HCT116 (cell line): ENCODE data around the gene SERPINA3.

Experiments used
- CTCF ChIP-seq, 3 experiments: fragments of 200-600 bp in 1 of 3; sonication (generic) in 1 of 3; IDR thresholded peaks in 2 of 3; conservative IDR thresholded peaks in 1 of 3; 2 replicates each; pipeline ENCODE4 v1.5.1; 2012 to 2017; ENCODE audit warnings: low read depth in 2 of 3, low read length in 2 of 3, antibody characterized with exemption in 1 of 3, borderline replicate concordance in 1 of 3, control low read depth in 1 of 3, mild to moderate bottlenecking in 1 of 3, mixed read lengths in 1 of 3, mixed run types in 1 of 3, moderate library complexity in 1 of 3; ENCODE audit not compliant: insufficient read depth in 1 of 3
- EGR1 ChIP-seq: IDR thresholded peaks from 2 replicates; pipeline ENCODE4 v1.6.1; 2012; ENCODE audit warnings: low read depth
- ELF1 ChIP-seq: IDR thresholded peaks from 2 replicates; pipeline ENCODE4 v1.6.1; 2012; ENCODE audit warnings: low read depth, borderline replicate concordance
- EZH2 ChIP-seq: fragments of 200-600 bp; sonication (generic); IDR thresholded peaks from 2 replicates; pipeline ENCODE4 v1.6.1; 2017; ENCODE audit warnings: antibody characterized with exemption, mixed run types
- JUND ChIP-seq: IDR thresholded peaks from 2 replicates; pipeline ENCODE4 v1.6.1; 2012
- POLR2A ChIP-seq: IDR thresholded peaks from 2 replicates; pipeline ENCODE4 v1.7.0; 2011; ENCODE audit warnings: borderline replicate concordance; ENCODE audit not compliant: insufficient read depth, insufficient read length; ENCODE audit errors: extremely low read depth
- POLR2AphosphoS5 ChIP-seq: IDR thresholded peaks from 2 replicates; pipeline ENCODE4 v1.6.1; 2011; ENCODE audit warnings: mild to moderate bottlenecking, low read depth, low read length, moderate library complexity
- TCF7L2 ChIP-seq: IDR thresholded peaks from 2 replicates; pipeline ENCODE4 v1.7.0; 2011; ENCODE audit warnings: borderline replicate concordance, inconsistent platforms; ENCODE audit not compliant: insufficient read depth, insufficient read length; ENCODE audit errors: extremely low read depth
- YY1 ChIP-seq: IDR thresholded peaks from 2 replicates; pipeline ENCODE4 v1.6.1; 2011; ENCODE audit warnings: low read length, low read depth, moderate library complexity, mild to moderate bottlenecking; ENCODE audit not compliant: insufficient replicate concordance; ENCODE audit errors: extremely low read depth
- ZNF274 ChIP-seq: fragments of 200-500 bp; sonication (Bioruptor generic); IDR thresholded peaks from 2 replicates; pipeline ENCODE4 v1.6.1; 2014; ENCODE audit warnings: mild to moderate bottlenecking, low read depth, low read length, inconsistent platforms
- TF ChIP-seq, protein P1 (sequence below): IDR thresholded peaks from 2 replicates; pipeline ENCODE4 v1.6.1; 2012; ENCODE audit warnings: low read depth
- TF ChIP-seq, protein P2 (sequence below): IDR thresholded peaks from 2 replicates; pipeline ENCODE4 v1.6.1; 2012

DNA sequence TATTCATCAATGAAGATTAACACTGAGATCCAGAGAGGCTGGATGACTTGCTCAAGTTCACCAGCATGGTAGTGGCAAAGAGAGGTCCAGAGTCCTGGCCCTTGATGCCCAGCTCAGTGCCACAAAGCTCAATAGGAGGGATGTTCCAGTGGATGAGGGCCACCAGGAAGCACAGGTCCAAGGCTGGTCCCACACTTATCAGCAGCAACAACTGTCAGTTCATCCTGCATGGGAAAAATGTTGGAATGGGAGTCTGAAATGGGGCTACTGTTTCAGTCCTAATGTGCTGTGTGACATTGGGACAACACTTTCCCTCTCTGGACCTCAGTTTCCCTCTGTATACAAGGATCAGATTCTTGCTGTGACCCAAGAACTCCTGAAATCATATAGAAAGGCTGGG is 19.7 kb upstream of the SERPINA3 start:
- no peak for TF ChIP-seq POLR2A
- no peak for TF ChIP-seq POLR2AphosphoS5
- TF ChIP-seq CTCF (IDR thresholded peaks at IDR 0.05 in 2 of 3, conservative IDR thresholded peaks at IDR 0.05 in 1 of 3; ENCODE audit: borderline replicate concordance in 1 of 3, insufficient read depth in 1 of 3, low read depth in 2 of 3, low read length in 2 of 3): no peak
- TF ChIP-seq, protein P1, sequence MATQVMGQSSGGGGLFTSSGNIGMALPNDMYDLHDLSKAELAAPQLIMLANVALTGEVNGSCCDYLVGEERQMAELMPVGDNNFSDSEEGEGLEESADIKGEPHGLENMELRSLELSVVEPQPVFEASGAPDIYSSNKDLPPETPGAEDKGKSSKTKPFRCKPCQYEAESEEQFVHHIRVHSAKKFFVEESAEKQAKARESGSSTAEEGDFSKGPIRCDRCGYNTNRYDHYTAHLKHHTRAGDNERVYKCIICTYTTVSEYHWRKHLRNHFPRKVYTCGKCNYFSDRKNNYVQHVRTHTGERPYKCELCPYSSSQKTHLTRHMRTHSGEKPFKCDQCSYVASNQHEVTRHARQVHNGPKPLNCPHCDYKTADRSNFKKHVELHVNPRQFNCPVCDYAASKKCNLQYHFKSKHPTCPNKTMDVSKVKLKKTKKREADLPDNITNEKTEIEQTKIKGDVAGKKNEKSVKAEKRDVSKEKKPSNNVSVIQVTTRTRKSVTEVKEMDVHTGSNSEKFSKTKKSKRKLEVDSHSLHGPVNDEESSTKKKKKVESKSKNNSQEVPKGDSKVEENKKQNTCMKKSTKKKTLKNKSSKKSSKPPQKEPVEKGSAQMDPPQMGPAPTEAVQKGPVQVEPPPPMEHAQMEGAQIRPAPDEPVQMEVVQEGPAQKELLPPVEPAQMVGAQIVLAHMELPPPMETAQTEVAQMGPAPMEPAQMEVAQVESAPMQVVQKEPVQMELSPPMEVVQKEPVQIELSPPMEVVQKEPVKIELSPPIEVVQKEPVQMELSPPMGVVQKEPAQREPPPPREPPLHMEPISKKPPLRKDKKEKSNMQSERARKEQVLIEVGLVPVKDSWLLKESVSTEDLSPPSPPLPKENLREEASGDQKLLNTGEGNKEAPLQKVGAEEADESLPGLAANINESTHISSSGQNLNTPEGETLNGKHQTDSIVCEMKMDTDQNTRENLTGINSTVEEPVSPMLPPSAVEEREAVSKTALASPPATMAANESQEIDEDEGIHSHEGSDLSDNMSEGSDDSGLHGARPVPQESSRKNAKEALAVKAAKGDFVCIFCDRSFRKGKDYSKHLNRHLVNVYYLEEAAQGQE: no peak
- TF ChIP-seq YY1: no peak
- TF ChIP-seq, protein P2, sequence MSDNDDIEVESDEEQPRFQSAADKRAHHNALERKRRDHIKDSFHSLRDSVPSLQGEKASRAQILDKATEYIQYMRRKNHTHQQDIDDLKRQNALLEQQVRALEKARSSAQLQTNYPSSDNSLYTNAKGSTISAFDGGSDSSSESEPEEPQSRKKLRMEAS: no peak
- TF ChIP-seq TCF7L2: no peak
- no peak for TF ChIP-seq EGR1
- TF ChIP-seq ELF1: no peak
- no peak for TF ChIP-seq ZNF274
- TF ChIP-seq EZH2: no peak
- no peak for TF ChIP-seq JUND
